ENCODE data around the gene CRELD1. TPM values are rescaled to one million over a fixed set of nuclear protein-coding genes. Genes with fewer than 3 reads are reported as not detected.

CRELD1 gene
- total and polyA plus RNA-seq, 2 of the 13 experiments (the other 11 are each of a cell fraction or from before 2014, with no cell fraction given) = 27.1 to 61.9 TPM

- no peak; the same call in 1 of the 2 replicates for TF ChIP-seq ZNF160 (CRISPR knock-in tag; IDR thresholded peaks at IDR 0.05)
- peak; percentile 40 for TF ChIP-seq ZNF503 (CRISPR knock-in tag; IDR thresholded peaks at IDR 0.05)
- peak; percentile 25; the same call in 1 of the 2 replicates for TF ChIP-seq ZNF766 (CRISPR knock-in tag; IDR thresholded peaks at IDR 0.05; ENCODE audit: borderline replicate concordance)
- no peak for TF ChIP-seq ZNF720 (CRISPR knock-in tag; IDR thresholded peaks at IDR 0.05)
- TF ChIP-seq HOXA9 (CRISPR knock-in tag; IDR thresholded peaks at IDR 0.05; ENCODE audit: borderline replicate concordance) = peak; percentile 24; the same call in 1 of the 2 replicates
- TF ChIP-seq, protein P1, sequence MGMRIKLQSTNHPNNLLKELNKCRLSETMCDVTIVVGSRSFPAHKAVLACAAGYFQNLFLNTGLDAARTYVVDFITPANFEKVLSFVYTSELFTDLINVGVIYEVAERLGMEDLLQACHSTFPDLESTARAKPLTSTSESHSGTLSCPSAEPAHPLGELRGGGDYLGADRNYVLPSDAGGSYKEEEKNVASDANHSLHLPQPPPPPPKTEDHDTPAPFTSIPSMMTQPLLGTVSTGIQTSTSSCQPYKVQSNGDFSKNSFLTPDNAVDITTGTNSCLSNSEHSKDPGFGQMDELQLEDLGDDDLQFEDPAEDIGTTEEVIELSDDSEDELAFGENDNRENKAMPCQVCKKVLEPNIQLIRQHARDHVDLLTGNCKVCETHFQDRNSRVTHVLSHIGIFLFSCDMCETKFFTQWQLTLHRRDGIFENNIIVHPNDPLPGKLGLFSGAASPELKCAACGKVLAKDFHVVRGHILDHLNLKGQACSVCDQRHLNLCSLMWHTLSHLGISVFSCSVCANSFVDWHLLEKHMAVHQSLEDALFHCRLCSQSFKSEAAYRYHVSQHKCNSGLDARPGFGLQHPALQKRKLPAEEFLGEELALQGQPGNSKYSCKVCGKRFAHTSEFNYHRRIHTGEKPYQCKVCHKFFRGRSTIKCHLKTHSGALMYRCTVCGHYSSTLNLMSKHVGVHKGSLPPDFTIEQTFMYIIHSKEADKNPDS (CRISPR knock-in tag; IDR thresholded peaks at IDR 0.05) = peak; percentile 36; the same call in 1 of the 2 replicates
- TF ChIP-seq ZBTB38 (CRISPR knock-in tag; IDR thresholded peaks at IDR 0.05) = peak; percentile 76; the same call in 1 of the 2 replicates
- no peak for TF ChIP-seq ZNF256 (CRISPR knock-in tag; conservative IDR thresholded peaks at IDR 0.05)
- 0 out of 2 replicates have a peak, but pooled peaks have one; percentile 59 for TF ChIP-seq ZNF567 (CRISPR knock-in tag; IDR thresholded peaks at IDR 0.05; ENCODE audit: borderline replicate concordance)
- no peak for TF ChIP-seq ATRX (CRISPR knock-in tag; IDR thresholded peaks at IDR 0.05; ENCODE audit: borderline replicate concordance)
- TF ChIP-seq ISX (CRISPR knock-in tag; conservative IDR thresholded peaks at IDR 0.05) = no peak
- TF ChIP-seq CENPT (CRISPR knock-in tag; IDR thresholded peaks at IDR 0.05; ENCODE audit: low read depth) = no peak; the same call in 1 of the 2 replicates
- TF ChIP-seq NFATC3 (CRISPR knock-in tag; IDR thresholded peaks at IDR 0.05) = no peak
- TF ChIP-seq CHD4 (IDR thresholded peaks at IDR 0.05; ENCODE audit: borderline replicate concordance, low read length) = no peak
- no peak for TF ChIP-seq HMG20A (CRISPR knock-in tag; IDR thresholded peaks at IDR 0.05; ENCODE audit: borderline replicate concordance)
- no peak for TF ChIP-seq ZNF652 (CRISPR knock-in tag; IDR thresholded peaks at IDR 0.05; ENCODE audit: borderline replicate concordance, low read depth)
- TF ChIP-seq ZBTB49 (CRISPR knock-in tag; IDR thresholded peaks at IDR 0.05; ENCODE audit: borderline replicate concordance) = 0 out of 2 replicates have a peak, but pooled peaks have one; percentile 11
- no peak for TF ChIP-seq PCBP2 (optimal IDR thresholded peaks at IDR 0.05; ENCODE audit: low read depth, low read length, poor library complexity, severe bottlenecking)
- TF ChIP-seq AKAP8 (CRISPR knock-in tag; IDR thresholded peaks at IDR 0.05) = peak; percentile 68; the same call in 1 of the 2 replicates
- TF ChIP-seq, protein P2, sequence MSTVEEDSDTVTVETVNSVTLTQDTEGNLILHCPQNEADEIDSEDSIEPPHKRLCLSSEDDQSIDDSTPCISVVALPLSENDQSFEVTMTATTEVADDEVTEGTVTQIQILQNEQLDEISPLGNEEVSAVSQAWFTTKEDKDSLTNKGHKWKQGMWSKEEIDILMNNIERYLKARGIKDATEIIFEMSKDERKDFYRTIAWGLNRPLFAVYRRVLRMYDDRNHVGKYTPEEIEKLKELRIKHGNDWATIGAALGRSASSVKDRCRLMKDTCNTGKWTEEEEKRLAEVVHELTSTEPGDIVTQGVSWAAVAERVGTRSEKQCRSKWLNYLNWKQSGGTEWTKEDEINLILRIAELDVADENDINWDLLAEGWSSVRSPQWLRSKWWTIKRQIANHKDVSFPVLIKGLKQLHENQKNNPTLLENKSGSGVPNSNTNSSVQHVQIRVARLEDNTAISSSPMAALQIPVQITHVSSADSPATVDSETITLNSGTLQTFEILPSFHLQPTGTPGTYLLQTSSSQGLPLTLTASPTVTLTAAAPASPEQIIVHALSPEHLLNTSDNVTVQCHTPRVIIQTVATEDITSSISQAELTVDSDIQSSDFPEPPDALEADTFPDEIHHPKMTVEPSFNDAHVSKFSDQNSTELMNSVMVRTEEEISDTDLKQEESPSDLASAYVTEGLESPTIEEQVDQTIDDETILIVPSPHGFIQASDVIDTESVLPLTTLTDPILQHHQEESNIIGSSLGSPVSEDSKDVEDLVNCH (CRISPR knock-in tag; IDR thresholded peaks at IDR 0.05) = peak; percentile 66; the same call in 1 of the 2 replicates
These were observed 12.7 kb downstream of the CRELD1 start (continued) for GRCh38 chr3:9946112-9947024.
